GM23338 (cell line): Measurements from ENCODE around the gene FLOT1. TPM values are rescaled to one million over a fixed set of nuclear protein-coding genes. Genes with fewer than 3 reads are reported as not detected.
"Not testable (repeated sequence)": the region's sequence is repeated elsewhere in the genome, so short reads cannot be mapped to it uniquely, and the experiment has no call there.

Experiments
- ATAC-seq: fragments of 200-7000 bp; cut with Tn5 transposase; 3 replicates; pipeline ENCODE4 v1.9.1; 2020
- DNase-seq: peaks from one replicate; pipeline ENCODE4 v3.0.0-alpha.2; 2015; ENCODE audit warnings: low spot score
- H2AFZ ChIP-seq: fragments of 200-600 bp; sonication (generic); 2 replicates; pipeline ENCODE4 v1.8.0; 2016; ENCODE audit warnings: antibody characterized with exemption, mild to moderate bottlenecking, moderate library complexity
- H3F3A ChIP-seq: fragments of 200-600 bp; sonication (generic); replicated peaks from 2 replicates; pipeline ENCODE4 v1.8.0; 2017; ENCODE audit warnings: antibody characterized with exemption, mixed run types, low read depth
- H3K27ac ChIP-seq: fragments of 200-600 bp; sonication (generic); 2 replicates; pipeline ENCODE4 v1.6.1; 2016; ENCODE audit warnings: low read depth
- H3K27me3 ChIP-seq: fragments of 200-600 bp; sonication (generic); 2 replicates; pipeline ENCODE4 v1.8.0; 2016; ENCODE audit warnings: mild to moderate bottlenecking, mixed run types, moderate library complexity; ENCODE audit not compliant: insufficient read depth
- H3K36me3 ChIP-seq: fragments of 200-600 bp; sonication (generic); 2 replicates; pipeline ENCODE4 v1.8.0; 2016; ENCODE audit warnings: mild to moderate bottlenecking; ENCODE audit not compliant: insufficient read depth
- H3K4me1 ChIP-seq: fragments of 200-600 bp; sonication (generic); 2 replicates; pipeline ENCODE4 v1.8.0; 2016; ENCODE audit warnings: mild to moderate bottlenecking, moderate library complexity; ENCODE audit not compliant: insufficient read depth
- H3K4me2 ChIP-seq: fragments of 200-600 bp; sonication (generic); 2 replicates; pipeline ENCODE4 v1.7.1; 2017; ENCODE audit warnings: mixed run types
- H3K4me3 ChIP-seq: fragments of 200-600 bp; sonication (generic); 2 replicates; pipeline ENCODE4 v1.6.1; 2016; ENCODE audit warnings: mixed run types
- H3K79me2 ChIP-seq: fragments of 200-600 bp; sonication (generic); replicated peaks from 2 replicates; pipeline ENCODE4 v1.8.0; 2017; ENCODE audit warnings: mild to moderate bottlenecking; ENCODE audit not compliant: insufficient read depth
- H3K9me2 ChIP-seq: fragments of 200-600 bp; sonication (generic); 2 replicates; pipeline ENCODE4 v1.8.0; 2017; ENCODE audit not compliant: insufficient read depth
- H4K20me1 ChIP-seq: fragments of 200-600 bp; sonication (generic); replicated peaks from 2 replicates; pipeline ENCODE4 v1.8.0; 2017; ENCODE audit warnings: mild to moderate bottlenecking; ENCODE audit not compliant: insufficient read depth
- H3K27ac Mint-ChIP-seq: 2 replicates; pipeline ENCODE4 v1.8.0; 2020; ENCODE audit warnings: inconsistent platforms, mild to moderate bottlenecking, moderate library complexity, mixed read lengths
- H3K27me3 Mint-ChIP-seq: 3 replicates; pipeline ENCODE4 v1.8.0; 2022; ENCODE audit warnings: low read depth, mild to moderate bottlenecking, moderate library complexity, mixed read lengths, inconsistent platforms; ENCODE audit not compliant: insufficient read depth, poor library complexity
- H3K36me3 Mint-ChIP-seq: 3 replicates; pipeline ENCODE4 v1.8.0; 2021; ENCODE audit warnings: low read depth, mild to moderate bottlenecking, inconsistent platforms, moderate library complexity, mixed read lengths
- H3K4me1 Mint-ChIP-seq: 3 replicates; pipeline ENCODE4 v1.8.0; 2020; ENCODE audit warnings: mild to moderate bottlenecking, inconsistent platforms, mixed read lengths
- H3K4me3 Mint-ChIP-seq: 3 replicates; pipeline ENCODE4 v1.8.0; 2021; ENCODE audit warnings: moderate library complexity, mild to moderate bottlenecking, inconsistent platforms, mixed read lengths
- H3K9me3 Mint-ChIP-seq: 3 replicates; pipeline ENCODE4 v1.8.0; 2020; ENCODE audit warnings: moderate library complexity, mild to moderate bottlenecking, inconsistent platforms, mixed read lengths
- CREB1 ChIP-seq: fragments of 250-450 bp; sonication (Bioruptor Pico); IDR thresholded peaks from 2 replicates; pipeline ENCODE4 v1.5.0; 2020; ENCODE audit warnings: low read depth, mild to moderate bottlenecking, moderate library complexity
- polyA plus RNA-seq: library from polyadenylated mRNA; unstranded; fragments of >200 nt; fragmentation: Nextera tagmentation; extraction: Ambion mirVana; gene quantifications from 2 replicates; pipeline ENCODE4 v1.2.1, GENCODE V29; 2016
- total RNA-seq: library from RNA; depleted of rRNA; stranded (reverse); fragments of >200 nt; shearing (Covaris generic); gene quantifications from 2 replicates; pipeline ENCODE4 v1.2.3, GENCODE V29; 2014
- TF ChIP-seq, protein P1 (sequence below): fragments of 250-450 bp; sonication (Bioruptor Pico); IDR thresholded peaks from 2 replicates; pipeline ENCODE4 v1.5.0; 2020; ENCODE audit warnings: mild to moderate bottlenecking, moderate library complexity
- TF ChIP-seq, protein P2 (sequence below), 2 experiments: fragments of 200-600 bp in 1 of 2; sonication (generic) in 1 of 2; conservative IDR thresholded peaks; 2 replicates each; pipeline versions ENCODE4 v1.5.1 to v1.6.1; 2016 to 2017; ENCODE audit warnings: antibody characterized with exemption in 2 of 2, low read depth in 2 of 2, mild to moderate bottlenecking in 2 of 2, moderate library complexity in 1 of 2

The FLOT1 gene
- total and polyA plus RNA-seq, 2 experiments from 2014 or later, result 72.2 to 94.5 TPM

DNA sequence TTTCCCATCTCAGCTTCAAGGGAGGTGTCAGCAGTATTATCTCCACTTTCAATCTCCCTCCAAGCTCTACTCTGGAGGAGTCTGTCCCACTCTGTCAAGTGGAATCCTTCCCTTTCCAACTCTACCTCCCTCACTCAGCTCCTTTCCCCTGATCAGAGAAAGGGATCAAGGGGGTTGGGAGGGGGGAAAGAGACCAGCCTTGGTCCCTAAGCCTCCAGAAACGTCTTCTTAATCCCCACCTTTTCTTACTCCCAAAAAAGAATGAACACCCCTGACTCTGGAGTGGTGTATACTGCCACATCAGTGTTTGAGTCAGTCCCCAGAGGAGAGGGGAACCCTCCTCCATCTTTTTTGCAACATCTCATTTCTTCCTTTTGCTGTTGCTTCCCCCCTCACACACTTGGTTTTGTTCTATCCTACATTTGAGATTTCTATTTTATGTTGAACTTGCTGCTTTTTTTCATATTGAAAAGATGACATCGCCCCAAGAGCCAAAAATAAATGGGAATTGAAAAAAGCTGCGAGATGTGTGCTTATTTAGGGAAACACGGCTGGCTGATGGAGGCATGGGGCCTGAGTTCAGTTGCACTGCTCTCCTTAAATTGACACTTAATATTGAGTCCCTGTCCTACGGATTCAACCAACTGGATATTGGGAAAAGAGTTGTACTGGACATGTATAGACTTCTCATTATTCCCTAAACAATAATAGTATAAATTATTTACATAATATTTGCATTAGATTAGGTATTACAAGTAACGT, 17.4 kb downstream of the FLOT1 start:
- Histone ChIP-seq H4K20me1 (peaks cover 40% of the 10 kb centered on the region), H3K4me2 (no peak overlapping the region), H3K9me2 (no peaks in the 10 kb centered on the region), H3K36me3 (peaks cover 41% of the 10 kb centered on the region), H3K79me2 (peaks cover 37% of the 10 kb centered on the region), H3K27ac (peak overlapping the region; percentile 70), H3K4me1 (peaks cover 6% of the 10 kb centered on the region), H3F3A (peaks cover 74% of the 10 kb centered on the region), H3K27me3 (no peaks in the 10 kb centered on the region), H3K4me3 (no peak overlapping the region), H2AFZ (no peak overlapping the region)
- H3K4me3 Mint-ChIP-seq, result peak overlapping the region; percentile 38; the same call in 2 of the 3 replicates
- ATAC-seq (no peak), DNase-seq (no peak)
- TF ChIP-seq, protein P1, sequence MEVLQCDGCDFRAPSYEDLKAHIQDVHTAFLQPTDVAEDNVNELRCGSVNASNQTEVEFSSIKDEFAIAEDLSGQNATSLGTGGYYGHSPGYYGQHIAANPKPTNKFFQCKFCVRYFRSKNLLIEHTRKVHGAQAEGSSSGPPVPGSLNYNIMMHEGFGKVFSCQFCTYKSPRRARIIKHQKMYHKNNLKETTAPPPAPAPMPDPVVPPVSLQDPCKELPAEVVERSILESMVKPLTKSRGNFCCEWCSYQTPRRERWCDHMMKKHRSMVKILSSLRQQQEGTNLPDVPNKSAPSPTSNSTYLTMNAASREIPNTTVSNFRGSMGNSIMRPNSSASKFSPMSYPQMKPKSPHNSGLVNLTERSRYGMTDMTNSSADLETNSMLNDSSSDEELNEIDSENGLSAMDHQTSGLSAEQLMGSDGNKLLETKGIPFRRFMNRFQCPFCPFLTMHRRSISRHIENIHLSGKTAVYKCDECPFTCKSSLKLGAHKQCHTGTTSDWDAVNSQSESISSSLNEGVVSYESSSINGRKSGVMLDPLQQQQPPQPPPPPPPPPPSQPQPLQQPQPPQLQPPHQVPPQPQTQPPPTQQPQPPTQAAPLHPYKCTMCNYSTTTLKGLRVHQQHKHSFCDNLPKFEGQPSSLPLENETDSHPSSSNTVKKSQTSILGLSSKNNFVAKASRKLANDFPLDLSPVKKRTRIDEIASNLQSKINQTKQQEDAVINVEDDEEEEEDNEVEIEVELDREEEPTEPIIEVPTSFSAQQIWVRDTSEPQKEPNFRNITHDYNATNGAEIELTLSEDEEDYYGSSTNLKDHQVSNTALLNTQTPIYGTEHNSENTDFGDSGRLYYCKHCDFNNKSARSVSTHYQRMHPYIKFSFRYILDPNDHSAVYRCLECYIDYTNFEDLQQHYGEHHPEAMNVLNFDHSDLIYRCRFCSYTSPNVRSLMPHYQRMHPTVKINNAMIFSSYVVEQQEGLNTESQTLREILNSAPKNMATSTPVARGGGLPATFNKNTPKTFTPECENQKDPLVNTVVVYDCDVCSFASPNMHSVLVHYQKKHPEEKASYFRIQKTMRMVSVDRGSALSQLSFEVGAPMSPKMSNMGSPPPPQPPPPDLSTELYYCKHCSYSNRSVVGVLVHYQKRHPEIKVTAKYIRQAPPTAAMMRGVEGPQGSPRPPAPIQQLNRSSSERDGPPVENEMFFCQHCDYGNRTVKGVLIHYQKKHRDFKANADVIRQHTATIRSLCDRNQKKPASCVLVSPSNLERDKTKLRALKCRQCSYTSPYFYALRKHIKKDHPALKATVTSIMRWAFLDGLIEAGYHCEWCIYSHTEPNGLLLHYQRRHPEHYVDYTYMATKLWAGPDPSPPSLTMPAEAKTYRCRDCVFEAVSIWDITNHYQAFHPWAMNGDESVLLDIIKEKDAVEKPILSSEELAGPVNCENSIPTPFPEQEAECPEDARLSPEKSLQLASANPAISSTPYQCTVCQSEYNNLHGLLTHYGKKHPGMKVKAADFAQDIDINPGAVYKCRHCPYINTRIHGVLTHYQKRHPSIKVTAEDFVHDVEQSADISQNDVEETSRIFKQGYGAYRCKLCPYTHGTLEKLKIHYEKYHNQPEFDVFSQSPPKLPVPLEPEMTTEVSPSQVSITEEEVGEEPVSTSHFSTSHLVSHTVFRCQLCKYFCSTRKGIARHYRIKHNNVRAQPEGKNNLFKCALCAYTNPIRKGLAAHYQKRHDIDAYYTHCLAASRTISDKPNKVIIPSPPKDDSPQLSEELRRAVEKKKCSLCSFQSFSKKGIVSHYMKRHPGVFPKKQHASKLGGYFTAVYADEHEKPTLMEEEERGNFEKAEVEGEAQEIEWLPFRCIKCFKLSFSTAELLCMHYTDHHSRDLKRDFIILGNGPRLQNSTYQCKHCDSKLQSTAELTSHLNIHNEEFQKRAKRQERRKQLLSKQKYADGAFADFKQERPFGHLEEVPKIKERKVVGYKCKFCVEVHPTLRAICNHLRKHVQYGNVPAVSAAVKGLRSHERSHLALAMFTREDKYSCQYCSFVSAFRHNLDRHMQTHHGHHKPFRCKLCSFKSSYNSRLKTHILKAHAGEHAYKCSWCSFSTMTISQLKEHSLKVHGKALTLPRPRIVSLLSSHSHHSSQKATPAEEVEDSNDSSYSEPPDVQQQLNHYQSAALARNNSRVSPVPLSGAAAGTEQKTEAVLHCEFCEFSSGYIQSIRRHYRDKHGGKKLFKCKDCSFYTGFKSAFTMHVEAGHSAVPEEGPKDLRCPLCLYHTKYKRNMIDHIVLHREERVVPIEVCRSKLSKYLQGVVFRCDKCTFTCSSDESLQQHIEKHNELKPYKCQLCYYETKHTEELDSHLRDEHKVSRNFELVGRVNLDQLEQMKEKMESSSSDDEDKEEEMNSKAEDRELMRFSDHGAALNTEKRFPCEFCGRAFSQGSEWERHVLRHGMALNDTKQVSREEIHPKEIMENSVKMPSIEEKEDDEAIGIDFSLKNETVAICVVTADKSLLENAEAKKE, result no peak
- no peak for TF ChIP-seq CREB1 (CRISPR knock-in tag)
- H3K4me1 Mint-ChIP-seq, result peaks cover 28% of the 10 kb centered on the region
- peaks cover 58% of the 10 kb centered on the region for H3K27me3 Mint-ChIP-seq
- H3K9me3 Mint-ChIP-seq, result peaks cover 11% of the 10 kb centered on the region; the same call in 2 of the 3 replicates
- H3K27ac Mint-ChIP-seq, result peak overlapping the region; percentile 74
- peaks cover 81% of the 10 kb centered on the region for H3K36me3 Mint-ChIP-seq

DNA sequence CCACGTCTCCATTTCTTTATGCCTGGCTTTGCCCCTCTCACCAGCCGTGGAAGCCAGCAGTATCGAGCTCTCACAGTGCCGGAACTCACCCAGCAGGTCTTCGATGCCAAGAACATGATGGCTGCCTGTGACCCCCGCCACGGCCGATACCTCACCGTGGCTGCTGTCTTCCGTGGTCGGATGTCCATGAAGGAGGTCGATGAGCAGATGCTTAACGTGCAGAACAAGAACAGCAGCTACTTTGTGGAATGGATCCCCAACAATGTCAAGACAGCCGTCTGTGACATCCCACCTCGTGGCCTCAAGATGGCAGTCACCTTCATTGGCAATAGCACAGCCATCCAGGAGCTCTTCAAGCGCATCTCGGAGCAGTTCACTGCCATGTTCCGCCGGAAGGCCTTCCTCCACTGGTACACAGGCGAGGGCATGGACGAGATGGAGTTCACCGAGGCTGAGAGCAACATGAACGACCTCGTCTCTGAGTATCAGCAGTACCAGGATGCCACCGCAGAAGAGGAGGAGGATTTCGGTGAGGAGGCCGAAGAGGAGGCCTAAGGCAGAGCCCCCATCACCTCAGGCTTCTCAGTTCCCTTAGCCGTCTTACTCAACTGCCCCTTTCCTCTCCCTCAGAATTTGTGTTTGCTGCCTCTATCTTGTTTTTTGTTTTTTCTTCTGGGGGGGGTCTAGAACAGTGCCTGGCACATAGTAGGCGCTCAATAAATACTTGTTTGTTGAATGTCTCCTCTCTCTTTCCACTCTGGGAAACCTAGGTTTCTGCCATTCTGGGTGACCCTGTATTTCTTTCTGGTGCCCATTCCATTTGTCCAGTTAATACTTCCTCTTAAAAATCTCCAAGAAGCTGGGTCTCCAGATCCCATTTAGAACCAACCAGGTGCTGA, 18.4 kb downstream of the FLOT1 start:
- Histone ChIP-seq H4K20me1 (peaks cover 31% of the 10 kb centered on the region), H3K27ac (peak overlapping the region; percentile 70)
- peak overlapping the region; percentile 89 for H3K27ac Mint-ChIP-seq

More for the DNA sequence above, 18.4 kb downstream of the FLOT1 start:
- H3K9me3 Mint-ChIP-seq, result peaks cover 11% of the 10 kb centered on the region; the same call in 2 of the 3 replicates
- H3K27me3 ChIP-seq, H2AFZ ChIP-seq, H3K4me2 ChIP-seq, H3K4me3 ChIP-seq, H3K4me1 ChIP-seq, ATAC-seq, DNase-seq, H3K9me2 ChIP-seq: not testable (repeated sequence)
- Histone ChIP-seq H3K36me3 (peaks cover 34% of the 10 kb centered on the region), H3F3A (peaks cover 67% of the 10 kb centered on the region), H3K79me2 (peaks cover 37% of the 10 kb centered on the region)
- peak overlapping the region; percentile 100 for H3K4me3 Mint-ChIP-seq
- peaks cover 76% of the 10 kb centered on the region for H3K36me3 Mint-ChIP-seq
- TF ChIP-seq, protein P2, sequence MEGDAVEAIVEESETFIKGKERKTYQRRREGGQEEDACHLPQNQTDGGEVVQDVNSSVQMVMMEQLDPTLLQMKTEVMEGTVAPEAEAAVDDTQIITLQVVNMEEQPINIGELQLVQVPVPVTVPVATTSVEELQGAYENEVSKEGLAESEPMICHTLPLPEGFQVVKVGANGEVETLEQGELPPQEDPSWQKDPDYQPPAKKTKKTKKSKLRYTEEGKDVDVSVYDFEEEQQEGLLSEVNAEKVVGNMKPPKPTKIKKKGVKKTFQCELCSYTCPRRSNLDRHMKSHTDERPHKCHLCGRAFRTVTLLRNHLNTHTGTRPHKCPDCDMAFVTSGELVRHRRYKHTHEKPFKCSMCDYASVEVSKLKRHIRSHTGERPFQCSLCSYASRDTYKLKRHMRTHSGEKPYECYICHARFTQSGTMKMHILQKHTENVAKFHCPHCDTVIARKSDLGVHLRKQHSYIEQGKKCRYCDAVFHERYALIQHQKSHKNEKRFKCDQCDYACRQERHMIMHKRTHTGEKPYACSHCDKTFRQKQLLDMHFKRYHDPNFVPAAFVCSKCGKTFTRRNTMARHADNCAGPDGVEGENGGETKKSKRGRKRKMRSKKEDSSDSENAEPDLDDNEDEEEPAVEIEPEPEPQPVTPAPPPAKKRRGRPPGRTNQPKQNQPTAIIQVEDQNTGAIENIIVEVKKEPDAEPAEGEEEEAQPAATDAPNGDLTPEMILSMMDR (conservative IDR thresholded peaks at IDR 0.05; ENCODE audit: low read depth in 2 of 2), result peak in 1 of 2 experiments; percentile 11; a peak in 1 of 4 replicates
- peaks cover 31% of the 10 kb centered on the region for H3K4me1 Mint-ChIP-seq
- peaks cover 67% of the 10 kb centered on the region for H3K27me3 Mint-ChIP-seq
